GM18499 (cell line): ENCODE measurements around the gene HSF2BP.
"Not testable (repeated sequence)": the region's sequence is repeated elsewhere in the genome, so short reads cannot be mapped to it uniquely, and the experiment has no call there.

ENCODE experiments used
- ATAC-seq: cut with Tn5 transposase; IDR thresholded peaks from one replicate; pipeline ENCODE4 v1.9.1; 2021; ENCODE audit warnings: moderate number of reproducible peaks; ENCODE audit not compliant: insufficient read depth, unreplicated experiment

HSF2BP gene

DNA sequence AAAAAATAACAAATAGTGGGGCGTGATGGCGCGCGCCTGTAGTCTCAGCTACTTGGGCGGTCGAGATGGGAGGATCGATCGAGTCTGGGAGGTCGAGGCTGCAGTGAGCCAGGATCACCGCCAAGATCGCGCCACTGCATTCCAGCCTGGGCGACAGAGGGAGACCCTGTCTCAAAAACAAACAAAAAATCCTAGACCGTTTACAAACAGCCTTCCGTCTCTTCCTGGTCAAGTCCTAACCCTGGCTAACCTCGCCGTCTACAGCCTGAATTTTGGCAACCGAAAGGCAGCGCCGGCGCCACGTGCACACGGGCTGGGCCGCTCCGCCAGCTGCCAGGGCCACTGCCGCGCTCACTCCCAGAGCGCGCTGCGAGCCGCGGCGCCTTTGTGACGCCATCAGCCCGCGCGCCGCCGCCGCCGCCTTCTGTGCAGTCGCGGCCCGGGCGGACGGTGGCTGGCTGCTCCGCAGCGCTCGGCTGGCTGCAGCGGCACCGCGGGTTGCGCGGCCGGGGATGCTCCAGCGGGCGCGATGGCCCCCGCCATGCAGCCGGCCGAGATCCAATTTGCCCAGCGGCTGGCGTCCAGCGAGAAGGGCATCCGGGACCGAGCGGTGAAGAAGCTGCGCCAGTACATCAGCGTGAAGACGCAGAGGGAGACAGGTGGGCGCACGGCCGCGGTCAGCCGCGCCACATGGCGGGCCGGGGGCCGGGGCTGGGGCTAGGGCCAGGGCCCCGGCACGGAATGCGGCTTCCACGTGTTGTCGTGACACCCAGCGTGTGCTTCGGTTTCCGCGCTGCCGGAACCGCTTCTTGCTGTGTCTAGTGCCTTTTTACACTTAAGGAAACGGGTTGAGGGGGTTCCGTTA lies at the start of gene HSF2BP, which contains the start of gene RRP1B:
HSF2BP (minus strand) TSS at position 353 of the 865 bp plus-strand sequence. CDS start 1,392 bp downstream, outside the sequence.
RRP1B (plus strand) TSS at position 425 of the 865 bp plus-strand sequence; CDS start at position 530, 105 bp downstream.
- ATAC-seq = no peak

DNA sequence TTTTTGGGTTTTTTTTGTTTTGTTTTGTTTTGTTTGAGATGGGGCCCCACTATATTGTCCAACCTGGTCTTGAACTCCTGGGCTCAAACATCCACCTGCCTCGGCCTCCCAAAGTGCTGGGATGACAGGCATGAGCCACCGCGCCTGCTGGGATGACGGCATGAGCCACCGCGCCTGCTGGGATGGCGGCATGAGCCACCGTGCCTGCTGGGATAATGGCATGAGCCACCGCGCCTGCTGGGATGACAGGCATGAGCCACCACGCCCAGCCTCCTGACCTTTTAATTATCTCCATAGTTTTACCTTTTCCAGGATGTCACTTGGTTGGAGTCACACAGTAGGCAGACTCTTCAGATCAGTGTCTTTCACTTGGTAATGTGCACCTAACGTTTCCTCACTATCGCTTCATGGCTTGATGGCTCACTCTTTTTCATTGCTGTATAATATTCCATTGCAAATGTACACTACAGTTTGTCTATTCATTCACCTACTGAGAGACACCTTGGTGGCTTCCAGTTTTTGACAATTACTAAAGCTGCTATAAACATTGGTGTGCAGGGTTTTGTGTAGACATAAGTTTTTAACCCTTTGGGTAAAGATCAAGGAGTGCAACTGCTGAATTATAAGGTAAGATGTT lies 49.6 kb upstream of the HSF2BP start:
- no peak for ATAC-seq

GRCh38 chr21:43707462-43707861 lies 48.2 kb upstream of the HSF2BP start:
- ATAC-seq = no peak

- no peak for ATAC-seq
These were observed 44.0 kb upstream of the HSF2BP start for GRCh38 chr21:43703035-43703880.

GRCh38 chr21:43702785-43703034 lies 43.4 kb upstream of the HSF2BP start:
- ATAC-seq = no peak

GRCh38 chr21:43701936-43702784 lies 42.9 kb upstream of the HSF2BP start:
- no peak for ATAC-seq

DNA sequence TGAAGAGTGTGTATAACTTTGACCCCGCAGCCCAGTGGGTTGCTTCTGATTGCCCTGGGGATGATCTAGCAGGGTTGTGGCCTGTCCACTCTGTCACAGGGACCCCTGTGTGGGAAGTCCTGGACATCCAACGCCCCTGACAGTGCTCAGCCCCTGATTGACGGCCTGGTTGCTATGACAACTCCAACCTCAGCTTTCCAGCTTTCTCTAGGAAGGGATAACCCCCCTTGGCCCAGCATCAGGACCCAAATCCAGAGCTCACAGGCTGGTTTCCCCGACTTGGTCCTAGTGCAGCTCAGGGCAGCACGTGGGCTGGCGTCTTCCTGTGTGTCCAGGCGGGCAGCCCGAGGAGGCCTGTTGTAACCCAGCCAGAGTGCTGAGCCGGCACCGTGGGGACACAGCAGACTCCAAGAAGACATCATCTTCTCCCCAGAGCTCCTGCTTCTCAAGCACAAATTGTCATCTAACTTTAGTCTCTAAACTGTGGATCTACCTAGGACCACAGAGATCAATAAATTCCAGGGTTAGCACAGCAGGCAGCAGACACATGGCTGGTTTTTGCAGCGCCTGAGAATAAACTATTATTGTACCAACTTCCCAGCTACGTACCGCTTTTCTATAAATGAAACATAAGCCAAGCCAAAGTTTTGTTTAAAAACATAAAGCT lies 40.8 kb upstream of the HSF2BP start:
- no peak for ATAC-seq

DNA sequence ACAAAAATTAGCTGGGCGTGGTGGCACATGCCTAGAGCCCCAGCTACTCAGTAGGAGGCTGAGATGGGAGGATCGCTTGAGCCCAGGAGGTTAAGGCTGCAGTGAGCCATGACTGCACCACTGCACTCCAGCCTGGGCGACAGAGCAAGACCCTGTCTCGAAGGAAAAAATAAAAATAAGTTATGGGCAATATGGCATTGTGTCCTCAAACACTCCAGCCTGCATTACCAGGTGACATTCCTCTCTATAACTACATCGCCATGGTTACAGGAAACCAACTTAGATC lies 40.1 kb upstream of the HSF2BP start:
- not testable (repeated sequence) for ATAC-seq

GRCh38 chr21:43697758-43698643 lies 38.7 kb upstream of the HSF2BP start:
- ATAC-seq = no peak

GRCh38 chr21:43696214-43696613 lies 36.9 kb upstream of the HSF2BP start:
- ATAC-seq = no peak

DNA sequence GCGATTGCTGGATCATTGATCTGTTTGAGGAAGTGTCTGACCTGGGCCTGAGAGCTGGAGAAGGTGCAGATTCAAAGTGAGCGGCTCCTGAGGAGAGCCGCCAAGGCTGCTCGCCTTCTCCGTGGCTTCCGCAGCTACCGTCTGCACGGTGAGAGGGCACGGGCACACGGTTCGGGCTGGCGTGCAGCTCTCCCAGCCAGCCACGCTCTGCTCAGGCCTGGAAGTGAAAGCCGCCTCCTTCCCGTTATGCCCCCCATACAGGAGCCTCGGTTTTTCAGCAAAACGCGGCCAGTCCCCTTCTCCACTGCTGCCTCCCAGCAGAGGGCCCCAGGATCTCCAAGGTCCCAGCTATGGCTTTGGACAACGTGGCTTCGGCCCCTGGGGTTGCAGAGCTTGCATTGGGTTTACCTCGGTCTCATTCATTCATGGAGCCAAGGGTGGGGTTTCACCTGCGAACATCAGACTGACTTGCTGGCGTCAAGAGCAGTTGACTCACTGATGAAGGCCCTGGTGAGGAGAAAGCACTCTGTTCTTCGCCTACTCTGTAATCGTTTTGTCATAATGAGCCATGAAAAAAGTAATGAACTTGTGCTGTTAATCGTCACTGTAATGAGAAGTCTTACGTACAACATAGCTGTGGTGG lies 35.3 kb upstream of the HSF2BP start:
- ATAC-seq = no peak

- no peak for ATAC-seq
These were observed 34.7 kb upstream of the HSF2BP start for GRCh38 chr21:43693981-43694380.

GRCh38 chr21:43692949-43693348 lies 33.7 kb upstream of the HSF2BP start:
- ATAC-seq = no peak

GRCh38 chr21:43691801-43692200 lies 32.5 kb upstream of the HSF2BP start:
- ATAC-seq = no peak

- ATAC-seq = no peak
These were observed 32.0 kb upstream of the HSF2BP start for GRCh38 chr21:43691086-43691795.

DNA sequence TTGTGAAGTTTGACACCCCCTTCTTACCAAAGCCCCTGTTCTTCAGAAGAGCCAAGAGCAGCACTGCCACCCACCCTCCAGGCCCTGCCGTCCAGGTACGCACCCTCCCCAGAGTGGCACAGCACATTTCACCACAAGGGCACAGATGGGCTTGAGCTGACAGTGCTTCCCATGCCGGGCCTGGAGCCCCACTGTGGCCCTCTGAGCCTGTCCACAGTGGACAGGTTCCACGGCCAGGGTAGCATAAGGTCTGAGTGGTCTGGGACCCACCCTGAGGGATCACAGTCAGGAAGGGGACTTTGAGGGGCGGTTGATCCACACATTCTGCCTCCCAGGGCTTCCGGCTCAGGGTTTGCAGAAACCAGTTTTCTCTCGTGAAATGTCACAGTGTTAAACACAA lies 31.1 kb upstream of the HSF2BP start:
- no peak for ATAC-seq

- ATAC-seq = no peak
These were observed 30.5 kb upstream of the HSF2BP start for GRCh38 chr21:43689556-43690337.
